ENCODE data around the gene FAM3A.

- TF ChIP-seq CTCF (IDR thresholded peaks at IDR 0.05): no peak
- TF ChIP-seq POLR2AphosphoS5 (IDR thresholded peaks at IDR 0.05; ENCODE audit: low read depth, low read length): no peak
- TF ChIP-seq REST (IDR thresholded peaks at IDR 0.05; ENCODE audit: insufficient read depth in 1 of 2, low read depth in 2 of 2, low read length in 1 of 2): no peak
- TF ChIP-seq SIN3A (IDR thresholded peaks at IDR 0.05; ENCODE audit: borderline replicate concordance, insufficient read depth, low read depth, low read length): no peak
- no peak for TF ChIP-seq TCF7L2 (IDR thresholded peaks at IDR 0.05; ENCODE audit: low read depth, low read length)
Measured at GRCh38 chrX:154486052-154486395, 30.0 kb downstream of the FAM3A start.
